Gastrocnemius medialis (tissue), 4 donors: ENCODE results near the gene MINDY3.

Source experiments
- POLR2A ChIP-seq, 2 donors: fragments of 450-650 bp; IDR thresholded peaks; one replicate each; pipeline ENCODE4 v1.6.1; 2017; ENCODE audit warnings: antibody characterized with exemption in 2 of 2, mild to moderate bottlenecking in 2 of 2, moderate library complexity in 2 of 2
- TF ChIP-seq, protein P1 (sequence below), 5 experiments: fragments of 450-650 bp in 3 of 5; fragments of 200-600 bp in 2 of 5; sonication (generic) in 2 of 5; IDR thresholded peaks in 4 of 5; conservative IDR thresholded peaks in 1 of 5; 1 replicate in 4 of 5; 2 replicates in 1 of 5; pipeline ENCODE4 v1.5.1; 2016 to 2019; ENCODE audit warnings: antibody characterized with exemption in 5 of 5, mild to moderate bottlenecking in 3 of 5, moderate library complexity in 3 of 5

DNA sequence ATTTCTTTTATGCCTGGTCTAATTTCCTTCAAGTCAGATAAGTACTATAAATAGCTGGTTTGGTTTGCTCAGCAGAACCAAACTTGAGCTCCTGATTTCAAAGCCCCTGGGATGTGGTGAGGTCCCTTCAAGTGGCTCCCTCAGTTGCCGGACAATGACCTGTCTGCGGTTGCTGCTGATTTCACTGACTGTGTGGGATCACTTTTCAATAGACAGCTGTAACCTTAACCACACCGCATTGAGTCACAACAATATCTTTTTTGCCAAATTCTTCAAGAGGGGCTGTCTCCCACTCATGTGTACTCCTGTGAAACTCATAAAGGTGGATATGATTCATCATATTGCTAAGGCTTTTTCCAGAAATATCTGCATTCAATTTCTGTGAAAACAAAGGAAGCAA, 117.5 kb downstream of the MINDY3 start:
- TF ChIP-seq POLR2A (IDR thresholded peaks at IDR 0.05), result no peak
- TF ChIP-seq, protein P1, sequence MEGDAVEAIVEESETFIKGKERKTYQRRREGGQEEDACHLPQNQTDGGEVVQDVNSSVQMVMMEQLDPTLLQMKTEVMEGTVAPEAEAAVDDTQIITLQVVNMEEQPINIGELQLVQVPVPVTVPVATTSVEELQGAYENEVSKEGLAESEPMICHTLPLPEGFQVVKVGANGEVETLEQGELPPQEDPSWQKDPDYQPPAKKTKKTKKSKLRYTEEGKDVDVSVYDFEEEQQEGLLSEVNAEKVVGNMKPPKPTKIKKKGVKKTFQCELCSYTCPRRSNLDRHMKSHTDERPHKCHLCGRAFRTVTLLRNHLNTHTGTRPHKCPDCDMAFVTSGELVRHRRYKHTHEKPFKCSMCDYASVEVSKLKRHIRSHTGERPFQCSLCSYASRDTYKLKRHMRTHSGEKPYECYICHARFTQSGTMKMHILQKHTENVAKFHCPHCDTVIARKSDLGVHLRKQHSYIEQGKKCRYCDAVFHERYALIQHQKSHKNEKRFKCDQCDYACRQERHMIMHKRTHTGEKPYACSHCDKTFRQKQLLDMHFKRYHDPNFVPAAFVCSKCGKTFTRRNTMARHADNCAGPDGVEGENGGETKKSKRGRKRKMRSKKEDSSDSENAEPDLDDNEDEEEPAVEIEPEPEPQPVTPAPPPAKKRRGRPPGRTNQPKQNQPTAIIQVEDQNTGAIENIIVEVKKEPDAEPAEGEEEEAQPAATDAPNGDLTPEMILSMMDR (IDR thresholded peaks at IDR 0.05 in 4 of 5, conservative IDR thresholded peaks at IDR 0.05 in 1 of 5), result no peak
